ENCODE measurements around the gene CDYL. TPM values are rescaled to one million over a fixed set of nuclear protein-coding genes. Genes with fewer than 3 reads are reported as not detected.
"Not testable (repeated sequence)": the region's sequence is repeated elsewhere in the genome, so short reads cannot be mapped to it uniquely, and the experiment has no call there.

The CDYL gene
- total RNA-seq, 1 donor from 2014 or later: 32.1 TPM

DNA sequence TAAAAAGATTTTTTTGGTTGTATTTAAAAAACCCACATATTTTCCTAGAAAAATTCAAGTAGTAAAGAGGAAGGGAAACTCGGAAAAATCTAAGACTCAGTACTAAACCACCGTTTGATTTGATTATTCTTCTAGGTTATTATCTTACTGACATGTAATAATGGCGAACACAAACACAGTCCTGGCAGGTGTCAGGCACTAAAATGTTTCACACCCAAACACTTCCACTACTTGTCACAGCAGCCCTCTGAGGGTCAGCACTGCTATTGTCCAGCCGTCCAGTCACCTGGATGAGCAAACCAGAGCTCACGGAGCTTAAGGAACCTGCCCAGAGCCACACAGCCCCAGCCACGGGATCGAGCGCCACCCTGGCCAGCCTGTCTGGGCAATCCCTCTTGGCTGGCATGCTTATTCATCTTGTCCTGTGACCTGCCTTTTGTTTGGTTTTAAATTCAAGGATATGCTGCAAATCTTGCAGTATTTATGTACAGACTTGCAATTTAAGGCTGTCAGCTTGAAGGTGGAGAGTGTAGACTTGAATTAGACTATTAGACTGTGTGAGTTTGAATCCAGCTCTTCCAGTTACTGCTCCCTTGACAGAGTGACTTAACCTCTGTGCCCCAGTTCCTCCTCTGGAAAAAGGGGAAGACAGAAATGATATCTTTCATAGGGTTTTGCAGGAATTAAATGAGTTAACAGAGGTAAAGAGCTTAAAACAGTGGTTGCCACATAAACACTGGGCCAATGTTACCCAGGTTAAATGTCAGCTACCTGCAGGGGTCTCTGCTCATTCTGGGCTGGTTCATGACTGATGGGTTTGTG is 82.2 kb downstream of the CDYL start:
- intact Hi-C loops (cut with DNase I): no loop called here
- ATAC-seq (no peak), DNase-seq (ENCODE audit: missing footprints) (no peak)

DNA sequence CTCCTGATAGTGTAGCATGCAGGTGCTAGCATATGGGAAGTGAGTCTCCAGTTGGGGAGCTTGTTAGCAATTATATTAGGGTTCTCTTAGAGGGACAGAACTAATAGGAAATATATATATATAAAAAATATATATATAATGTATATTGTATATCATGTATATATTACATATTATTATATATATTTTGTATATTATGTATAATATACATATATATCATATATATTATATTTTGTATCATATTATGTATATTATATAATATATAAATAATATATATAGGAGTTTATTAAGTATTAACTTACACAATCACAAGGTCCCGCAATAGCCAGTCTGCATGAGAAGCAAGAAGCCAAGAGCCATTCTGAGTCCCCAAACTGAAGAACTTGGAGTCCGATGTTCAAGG is 84.2 kb downstream of the CDYL start:
- DNase-seq (ENCODE audit: missing footprints) (no peak), ATAC-seq (no peak)
- intact Hi-C loops (cut with DNase I): no loop called here

DNA sequence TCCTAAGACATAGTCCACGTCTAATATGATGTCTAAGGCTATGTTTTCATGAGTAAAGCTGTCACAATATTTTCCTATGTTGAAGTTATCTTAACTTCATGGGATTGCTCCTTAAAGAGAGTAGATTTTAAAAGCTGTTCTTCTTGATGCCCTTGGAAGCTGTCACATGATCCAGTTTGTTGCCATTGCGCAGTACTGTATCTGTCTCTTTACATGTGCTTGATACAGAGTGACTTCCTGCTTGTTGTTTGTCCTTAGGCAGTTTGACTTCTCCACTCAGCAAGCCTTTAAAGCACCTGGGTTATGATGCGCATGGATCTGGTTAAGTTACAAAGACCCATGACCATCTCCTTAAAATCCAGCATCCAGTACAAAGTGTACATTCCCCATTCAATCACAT is 85.4 kb downstream of the CDYL start:
- no peak for DNase-seq (ENCODE audit: missing footprints)
- intact Hi-C loops (cut with DNase I): no loop called here
- no peak for ATAC-seq

DNA sequence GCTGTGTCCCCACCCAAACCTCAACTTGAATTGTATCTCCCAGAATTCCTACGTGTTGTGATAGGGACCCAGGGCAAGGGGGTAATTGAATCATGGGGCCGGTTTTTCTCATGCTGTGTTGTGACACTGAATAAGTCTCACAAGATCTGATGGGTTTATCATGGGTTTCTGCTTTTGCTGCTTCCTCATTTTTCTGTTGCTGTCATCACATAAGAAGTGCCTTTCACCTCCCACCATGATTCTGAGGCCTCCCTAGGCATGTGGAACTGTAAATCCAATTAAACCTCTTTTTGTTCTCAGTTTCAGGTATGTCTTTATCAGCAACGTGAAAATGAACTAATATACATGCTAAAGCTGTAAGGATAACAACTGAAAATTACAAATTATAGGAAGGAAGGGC is 88.3 kb downstream of the CDYL start:
- intact Hi-C loops (cut with DNase I): no loop called here
- ATAC-seq: no peak
- DNase-seq (ENCODE audit: missing footprints): no peak

DNA sequence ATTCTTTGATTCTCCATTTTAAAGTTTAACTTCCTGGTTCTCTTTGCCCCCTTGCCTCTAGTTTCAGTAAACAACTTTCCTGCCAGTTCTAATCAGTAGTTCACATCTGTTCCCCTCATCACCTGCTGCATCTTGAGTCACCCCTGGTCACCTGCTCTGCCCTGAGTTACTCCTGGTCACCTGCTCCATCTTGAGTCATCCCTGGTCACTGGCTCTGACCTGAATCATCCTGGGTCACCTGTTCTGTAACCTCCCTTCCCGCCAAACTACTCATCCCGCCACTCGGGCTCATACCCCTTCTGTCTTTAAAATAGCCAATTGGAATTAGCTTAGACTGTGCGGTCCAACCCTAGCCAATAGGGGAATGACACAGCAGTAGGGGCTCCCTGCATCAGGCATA is 88.8 kb downstream of the CDYL start:
- ATAC-seq; intact Hi-C loops (cut with DNase I); DNase-seq (ENCODE audit: missing footprints): not testable (repeated sequence)

DNA sequence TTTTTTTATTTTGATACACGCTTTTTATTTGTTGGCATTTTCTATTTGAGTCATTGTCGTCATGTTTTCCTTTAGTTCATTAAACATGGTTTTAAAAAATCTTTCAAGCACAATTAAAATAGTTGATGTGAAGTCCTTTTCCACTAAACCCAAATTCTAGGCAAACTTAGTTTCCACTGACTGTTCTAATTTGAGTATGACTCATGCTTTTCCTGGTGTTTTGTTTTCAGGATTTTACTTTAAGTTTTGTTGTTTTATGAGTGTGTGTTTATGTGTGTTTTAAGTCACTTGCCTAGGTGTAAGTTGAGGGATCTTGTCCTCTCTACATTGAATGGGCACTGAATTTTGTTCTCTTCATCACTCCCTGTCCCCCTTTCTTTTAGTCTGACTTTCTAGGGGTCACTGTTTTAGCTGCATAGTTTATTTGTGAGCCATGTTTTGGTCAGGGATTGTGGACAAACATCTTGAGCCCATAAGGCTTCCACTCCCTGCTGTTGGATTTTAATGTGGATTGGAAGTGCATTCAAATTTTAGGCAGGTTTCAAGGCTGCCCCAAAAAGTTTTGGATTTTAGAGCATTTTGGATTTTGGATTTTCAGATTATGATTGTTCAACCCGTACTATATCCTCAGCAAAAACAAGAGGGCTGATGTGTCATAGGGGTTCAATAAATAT is 94.8 kb downstream of the CDYL start:
- intact Hi-C loops (cut with DNase I): no loop called here
- ATAC-seq: no peak
- no peak for DNase-seq (ENCODE audit: missing footprints)

DNA sequence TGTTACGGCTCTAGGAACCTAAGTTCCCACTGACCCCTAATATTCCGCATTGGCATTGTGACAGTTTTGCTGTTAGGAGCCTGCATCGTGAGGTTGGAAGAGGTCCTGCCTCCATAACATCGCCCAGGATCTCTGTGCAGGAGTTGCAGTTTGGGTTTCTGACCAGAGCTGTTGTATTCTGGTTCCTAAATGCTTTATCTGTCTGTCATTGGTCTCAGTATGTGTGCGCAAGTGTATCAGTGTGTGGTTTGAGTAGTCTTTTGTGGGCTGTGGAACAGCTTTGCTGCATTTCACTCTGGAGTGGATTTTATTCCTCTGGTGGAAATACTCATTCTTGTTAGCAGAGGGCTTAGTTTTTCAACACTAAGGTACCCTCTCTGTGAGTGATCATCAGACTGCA is 95.6 kb downstream of the CDYL start:
- no peak for DNase-seq (ENCODE audit: missing footprints)
- intact Hi-C loops (cut with DNase I): no loop called here

DNA sequence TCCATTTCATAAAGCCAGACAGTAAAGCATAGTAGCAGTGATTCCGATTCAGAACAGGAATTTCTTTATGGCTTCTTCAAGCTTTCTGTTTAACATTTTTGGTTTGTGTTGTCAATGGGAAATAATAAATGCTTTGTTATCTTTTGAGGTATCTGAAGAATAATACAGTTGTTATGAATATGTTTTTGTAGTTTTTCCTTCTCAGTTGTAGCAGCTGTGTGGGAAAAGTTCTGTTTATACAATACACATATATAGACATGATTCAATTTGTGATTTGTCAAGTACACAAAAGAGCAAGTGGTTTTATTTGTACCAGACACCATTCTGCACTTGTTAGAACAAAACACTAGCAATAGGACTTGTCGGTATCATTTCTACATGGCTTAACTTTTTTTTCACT is 96.6 kb downstream of the CDYL start:
- ATAC-seq (no peak), DNase-seq (ENCODE audit: missing footprints) (no peak)
- intact Hi-C loops (cut with DNase I): no loop called here

More for the DNA sequence above, 95.6 kb downstream of the CDYL start:
- no peak for ATAC-seq

DNA sequence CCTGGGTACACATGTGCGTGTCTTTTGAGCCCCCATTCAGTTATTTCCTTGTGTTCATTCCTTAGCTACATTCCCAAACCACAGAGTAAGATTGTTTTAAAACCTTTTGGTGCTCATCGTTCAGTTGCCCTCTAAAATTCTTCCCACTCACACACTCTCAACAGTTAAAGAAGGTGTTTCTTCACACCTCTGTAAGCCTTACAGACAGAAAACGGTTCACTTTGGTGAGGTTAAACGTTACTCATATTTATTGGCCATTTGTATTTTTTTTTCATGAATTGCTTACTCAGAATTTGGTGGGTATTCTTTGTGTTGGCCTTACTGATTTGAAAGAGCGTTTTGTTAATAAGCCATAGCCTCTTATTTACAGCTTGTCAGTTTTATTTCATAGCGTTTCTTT is 97.7 kb downstream of the CDYL start:
- ATAC-seq: no peak
- intact Hi-C loops (cut with DNase I): no loop called here

DNA sequence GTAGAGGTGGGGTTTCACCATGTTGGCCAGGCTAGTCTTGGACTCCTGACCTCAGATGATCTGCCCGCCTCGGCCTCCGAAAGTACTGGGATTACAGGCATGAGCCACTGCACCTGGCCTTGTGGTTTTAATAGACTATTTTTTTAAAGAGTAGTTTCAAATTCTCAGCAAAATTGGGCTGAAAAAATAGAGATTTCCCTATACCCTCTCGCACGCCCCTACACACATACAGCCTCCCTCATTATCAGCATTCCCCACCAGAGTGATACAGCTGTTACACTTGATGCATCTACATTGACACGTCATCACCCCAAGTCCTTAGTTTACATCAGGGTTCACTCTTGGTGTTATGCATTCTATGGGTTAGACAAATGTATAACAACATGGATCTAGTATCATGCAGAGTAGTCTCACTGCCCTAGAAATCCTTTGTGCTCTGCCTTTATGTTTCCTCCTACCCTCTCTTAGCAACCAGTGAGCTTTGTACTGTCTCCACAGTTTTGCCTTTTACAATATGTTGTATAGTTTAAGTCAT is 103.6 kb downstream of the CDYL start:
- ATAC-seq (no peak), DNase-seq (ENCODE audit: missing footprints) (no peak)
- intact Hi-C loops (cut with DNase I): no loop called here

More for the DNA sequence above, 97.7 kb downstream of the CDYL start:
- DNase-seq (ENCODE audit: missing footprints): no peak

DNA sequence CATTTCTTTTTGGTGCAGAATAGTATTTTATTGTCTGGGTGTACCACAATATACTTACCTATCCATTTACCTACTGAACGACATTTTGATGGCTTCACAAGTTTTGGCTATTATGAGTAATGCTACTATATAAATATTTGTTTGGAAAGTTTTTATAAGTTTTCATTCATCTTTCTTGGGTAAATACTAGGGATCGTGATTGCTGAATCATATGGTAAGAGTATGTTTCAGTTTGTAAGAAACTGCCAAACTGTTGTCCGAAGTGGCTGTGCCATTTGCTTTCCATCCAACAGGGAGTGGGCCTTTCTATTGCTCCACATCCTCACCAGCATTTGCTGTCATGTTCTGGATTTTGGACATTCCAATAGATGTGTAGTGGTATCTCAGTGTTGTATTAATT is 104.2 kb downstream of the CDYL start:
- no peak for ATAC-seq
- DNase-seq (ENCODE audit: missing footprints): no peak
- intact Hi-C loops (cut with DNase I): no loop called here

DNA sequence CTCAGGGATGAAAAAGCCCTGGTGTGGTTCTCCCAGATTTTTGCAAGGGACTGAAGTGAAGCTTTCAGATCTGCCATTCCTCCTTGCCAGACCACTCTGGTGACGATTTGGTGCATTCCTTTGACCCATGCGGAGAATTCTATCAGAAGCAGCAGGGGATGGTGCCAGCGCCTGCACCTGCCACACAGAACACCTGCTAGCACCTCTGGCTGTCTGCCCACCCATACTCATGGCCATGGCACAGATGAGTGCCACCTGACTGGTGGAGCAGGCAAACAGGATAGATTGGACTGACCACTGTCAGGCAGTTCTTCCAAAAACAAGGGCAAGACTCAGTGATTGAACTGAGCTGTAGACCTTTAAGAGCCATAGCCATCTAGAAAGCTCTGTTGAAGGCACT is 107.1 kb downstream of the CDYL start:
- intact Hi-C loops (cut with DNase I): no loop called here
- ATAC-seq (no peak), DNase-seq (ENCODE audit: missing footprints) (no peak)

DNA sequence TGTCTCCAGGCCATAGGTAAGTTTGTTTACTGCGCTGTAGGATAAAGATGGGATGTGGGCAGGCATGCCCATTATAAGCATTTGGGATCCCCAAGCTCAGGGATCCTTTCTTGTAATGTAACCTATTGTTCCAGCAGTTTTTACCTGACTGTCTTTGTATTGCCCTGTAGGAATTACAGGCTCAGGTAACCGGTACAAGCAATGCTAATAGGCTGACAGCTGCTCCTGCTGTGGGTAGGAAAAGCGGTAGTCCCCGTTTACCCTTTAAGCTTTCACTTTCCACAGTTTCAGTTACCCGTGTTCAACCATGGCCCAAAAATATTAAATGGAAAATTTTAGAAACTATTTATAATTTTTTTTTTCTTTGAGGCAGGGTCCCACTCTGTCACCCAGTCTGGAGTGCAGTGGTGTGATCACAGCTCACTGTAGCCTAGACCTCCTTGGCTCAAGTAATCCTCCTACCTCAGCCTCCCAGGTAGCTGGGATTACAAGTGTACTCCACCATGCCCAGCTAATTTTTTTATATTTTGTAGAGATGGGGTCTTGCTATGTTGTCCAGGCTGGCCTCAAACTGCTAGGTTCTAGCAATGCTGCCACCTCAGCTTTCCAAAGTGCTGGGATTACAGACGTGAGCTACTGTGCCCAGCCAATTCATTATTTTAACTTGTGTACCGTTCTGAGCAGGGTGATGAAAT is 108.6 kb downstream of the CDYL start:
- DNase-seq (ENCODE audit: missing footprints) (no peak), ATAC-seq (no peak)
- intact Hi-C loops (cut with DNase I): no loop called here

DNA sequence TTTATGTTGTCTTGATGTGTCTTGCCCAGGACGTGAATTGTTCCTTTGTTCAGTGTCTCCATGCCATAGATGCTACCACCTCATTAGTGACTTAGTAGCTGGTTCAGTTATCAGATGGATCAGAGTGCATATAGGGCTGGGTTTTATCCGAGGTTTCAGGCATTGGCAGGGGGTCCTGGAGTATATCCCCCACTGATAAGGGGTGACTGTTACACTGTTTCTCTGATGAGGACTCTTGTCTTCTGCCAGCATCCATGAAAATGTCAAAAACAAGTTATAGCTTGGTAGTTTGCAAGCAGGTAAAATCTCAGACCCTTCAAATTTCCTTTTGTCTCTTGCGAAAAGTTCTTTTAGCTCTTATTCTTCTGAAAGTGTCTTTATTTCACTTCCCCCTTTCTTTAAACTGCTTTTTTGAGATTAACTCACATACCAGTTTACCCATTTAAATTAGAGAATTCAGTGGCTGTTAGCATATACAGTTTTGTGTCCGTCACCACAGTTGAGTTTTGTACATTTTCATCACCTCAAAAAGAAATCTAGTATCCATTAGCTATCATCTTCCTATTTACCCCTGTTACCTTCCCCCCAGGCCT is 109.2 kb downstream of the CDYL start:
- intact Hi-C loops (cut with DNase I): no loop called here
- ATAC-seq (no peak), DNase-seq (ENCODE audit: missing footprints) (no peak)

DNA sequence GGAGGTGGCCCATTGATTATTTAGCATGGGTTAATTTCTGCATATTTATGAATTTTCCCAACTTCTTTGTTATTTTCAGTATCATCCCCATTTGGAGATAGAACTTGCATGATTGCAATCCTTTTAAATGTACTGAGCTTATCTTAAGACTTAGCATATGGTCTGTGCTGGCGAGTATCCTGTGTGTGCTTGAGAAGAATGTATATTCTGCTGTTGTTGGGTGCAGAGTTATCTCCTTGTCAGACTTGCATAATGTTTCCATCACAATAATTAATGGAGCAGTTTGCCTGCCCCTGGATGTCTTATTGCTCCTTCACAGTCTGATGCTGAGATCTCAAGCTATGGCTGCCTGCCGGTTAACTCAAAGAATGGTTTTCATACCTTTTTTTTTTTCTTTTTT is 112.6 kb downstream of the CDYL start:
- ATAC-seq (no peak), DNase-seq (ENCODE audit: missing footprints) (no peak)
- intact Hi-C loops (cut with DNase I): no loop called here

DNA sequence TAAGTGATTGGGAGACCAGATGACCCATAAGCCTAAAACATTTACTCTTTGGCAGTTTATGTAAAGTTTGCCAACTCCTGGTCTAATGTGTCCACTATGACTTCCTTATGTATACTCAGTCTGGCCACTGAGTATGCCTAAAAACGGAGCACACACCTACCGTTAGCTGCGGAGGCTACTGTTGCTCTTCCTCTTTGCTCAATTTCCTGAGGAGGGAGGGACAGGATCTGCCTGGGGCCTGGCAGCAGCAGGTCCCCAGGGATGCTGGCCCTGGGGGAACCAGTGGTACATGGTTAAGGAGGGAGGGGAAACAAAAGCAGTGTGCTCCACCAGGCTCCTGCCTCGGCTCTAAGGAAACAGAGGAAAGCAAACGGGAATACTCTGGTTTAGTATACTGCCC is 113.5 kb downstream of the CDYL start:
- intact Hi-C loops (cut with DNase I): no loop called here
- ATAC-seq: peak; percentile 26
- no peak for DNase-seq (ENCODE audit: missing footprints)

DNA sequence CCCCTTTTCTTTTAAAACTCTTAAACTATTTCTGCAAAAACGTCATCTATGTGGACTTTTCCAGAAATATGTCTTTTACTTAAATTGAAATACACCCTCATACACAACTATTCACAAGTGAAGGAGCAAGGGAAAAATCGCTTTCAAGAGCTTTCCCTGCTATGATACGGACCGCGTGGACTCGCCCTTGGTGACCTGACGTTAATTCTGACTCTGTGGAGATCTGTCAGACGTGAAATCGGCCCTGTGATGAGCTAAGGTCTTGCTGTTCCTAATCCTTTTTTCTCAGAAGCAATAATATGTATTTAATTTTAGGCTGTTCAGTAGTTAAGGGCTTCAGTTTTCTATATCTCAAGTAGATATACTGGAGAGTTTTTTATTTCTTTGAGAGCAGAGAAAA is 114.0 kb downstream of the CDYL start:
- DNase-seq (ENCODE audit: missing footprints): no peak
- ATAC-seq: no peak
- intact Hi-C loops (cut with DNase I): no loop called here

DNA sequence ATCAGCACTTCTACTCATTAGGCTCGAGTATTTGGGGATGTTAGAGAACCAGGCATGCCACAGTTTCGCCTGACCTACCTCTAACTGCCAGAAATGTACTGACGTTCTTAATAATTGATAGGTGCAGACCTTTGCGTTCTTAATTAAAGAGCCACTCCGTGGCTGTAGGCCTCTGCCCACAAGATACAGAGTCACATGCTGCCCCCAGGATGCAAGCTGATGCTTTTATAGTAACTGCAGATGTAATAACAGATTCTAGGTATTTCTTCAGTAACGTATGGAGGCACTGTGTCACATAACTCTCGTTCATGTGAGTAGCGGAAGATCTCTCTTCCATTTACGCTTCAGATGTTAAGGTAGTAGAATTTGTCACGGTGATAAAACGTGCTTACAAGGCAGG is 114.4 kb downstream of the CDYL start:
- DNase-seq (ENCODE audit: missing footprints): no peak
- intact Hi-C loops (cut with DNase I): no loop called here
- ATAC-seq: no peak

DNA sequence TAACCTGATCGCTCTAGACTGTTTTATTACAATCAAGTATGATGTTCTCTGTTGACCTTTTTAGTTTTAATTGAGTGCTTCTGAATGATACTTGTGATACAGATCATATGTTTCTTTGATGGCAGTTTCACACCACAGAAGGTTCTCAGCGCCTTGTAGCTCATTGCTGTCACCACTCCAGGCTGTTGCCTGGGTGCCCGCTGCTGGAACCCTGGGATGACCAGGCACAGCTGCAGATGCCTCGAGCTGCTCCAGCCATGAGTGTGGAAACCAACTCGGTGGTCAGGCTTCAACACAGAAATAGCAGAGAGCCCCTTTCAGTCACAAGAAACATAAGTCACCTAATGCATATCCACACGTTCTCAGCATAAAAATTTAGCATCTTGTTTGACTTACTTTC is 114.9 kb downstream of the CDYL start:
- no peak for DNase-seq (ENCODE audit: missing footprints)
- ATAC-seq: no peak
- intact Hi-C loops (cut with DNase I): no loop called here

Data from Right ventricle myocardium inferior (tissue), 1 donor.